ENCODE results near the gene NTRK3.

GRCh38 chr15:88046576-88047129 is 209.9 kb downstream of the NTRK3 start:
- TF ChIP-seq CTCF (IDR thresholded peaks at IDR 0.05) (no peak), POLR2A (IDR thresholded peaks at IDR 0.05) (no peak)
